Muscle of leg (tissue), 11 donors: ENCODE results near the gene CIRBP. TPM values are rescaled to one million over a fixed set of nuclear protein-coding genes. Genes with fewer than 3 reads are reported as not detected.

Experiments
- DNase-seq: peaks from one replicate; pipeline ENCODE4 v3.0.0; 2013
- H3K27ac ChIP-seq: one replicate; pipeline ENCODE4 v1.5.1; 2013; ENCODE audit warnings: mild to moderate bottlenecking, low read length, control low read depth
- H3K27me3 ChIP-seq: one replicate; pipeline ENCODE4 v1.6.1; 2013; ENCODE audit warnings: low read length; ENCODE audit not compliant: control insufficient read depth, insufficient read depth
- H3K36me3 ChIP-seq: one replicate; pipeline ENCODE4 v1.6.1; 2013; ENCODE audit warnings: low read length; ENCODE audit not compliant: control insufficient read depth, insufficient read depth
- H3K4me1 ChIP-seq: one replicate; pipeline ENCODE4 v1.6.1; 2013; ENCODE audit warnings: low read length; ENCODE audit not compliant: control insufficient read depth, insufficient read depth
- H3K4me3 ChIP-seq: one replicate; pipeline ENCODE4 v1.5.1; 2013; ENCODE audit warnings: low read length, control low read depth
- H3K9me3 ChIP-seq: replicated peaks from 2 replicates; pipeline ENCODE4 v1.6.1; 2013; ENCODE audit warnings: low read depth, low read length; ENCODE audit not compliant: control insufficient read depth
- WGBS: methylation state at CpG from one replicate; pipeline ENCODE4 v1.1.5; 2013; ENCODE audit warnings: missing lambda C conversion rate; ENCODE audit not compliant: insufficient coverage; 5-methylcytosine and 5-hydroxymethylcytosine counted together
- polyA plus RNA-seq, 8 donors: library from polyadenylated mRNA; unstranded; fragments of 120-200 nt; gene quantifications; one replicate each; pipeline versions ENCODE4 v1.2.1 to v1.2.3, GENCODE V29; 2013; ENCODE audit warnings: inconsistent platforms in 1 of 8, low replicate concordance in 1 of 8; ENCODE audit not compliant: insufficient read length in 8 of 8, insufficient read depth in 1 of 8
- total RNA-seq: library from RNA; stranded (reverse); fragments of 120-200 nt; gene quantifications from one replicate; pipeline ENCODE4 v1.2.4, GENCODE V29; 2013

Gene CIRBP
- total and polyA plus RNA-seq, 9 donors: 402 to 613 (median 547) TPM

DNA sequence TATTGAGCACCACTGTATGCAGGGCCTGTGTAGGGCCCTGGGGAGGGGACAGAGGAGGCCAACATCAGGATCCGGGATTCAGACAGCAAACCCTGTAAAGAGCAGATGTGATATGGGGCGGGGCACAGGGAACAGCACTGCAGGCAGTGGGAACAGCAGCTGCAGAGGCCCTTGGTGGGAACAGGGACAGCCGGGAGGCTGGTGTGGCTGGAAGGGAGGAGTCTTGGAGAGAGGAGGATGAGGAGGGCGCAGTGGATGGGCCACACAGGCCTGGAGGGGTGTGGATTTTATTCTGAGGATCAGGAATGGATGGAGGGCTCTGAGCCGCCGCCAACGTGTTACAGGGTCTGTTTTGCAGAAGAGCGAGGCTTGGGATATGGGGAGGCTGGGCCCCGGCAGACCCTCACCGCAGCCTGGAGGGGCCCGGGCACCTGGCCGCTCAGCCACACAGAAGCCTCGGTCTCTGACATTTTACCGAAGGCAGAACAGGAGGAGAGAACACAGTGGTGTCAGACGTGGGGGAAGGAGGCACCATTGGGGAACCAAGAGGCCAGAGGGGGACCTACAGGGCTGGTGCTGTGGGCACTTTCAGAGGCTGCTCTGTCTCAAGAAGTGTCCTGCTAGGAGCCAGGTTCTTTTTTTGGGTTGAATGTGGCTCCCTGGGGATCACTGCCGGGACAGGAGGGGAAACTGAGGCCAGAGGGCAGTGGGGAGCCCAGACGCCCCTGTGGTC lies 23.5 kb downstream of the CIRBP start:
- Histone ChIP-seq H3K4me3 (no peak overlapping the region), H3K36me3 (no peaks in the 10 kb centered on the region), H3K4me1 (peaks cover 22% of the 10 kb centered on the region), H3K9me3 (no peaks in the 10 kb centered on the region), H3K27ac (no peak overlapping the region), H3K27me3 (peaks cover 36% of the 10 kb centered on the region)
- DNase-seq: no peak
- 68% methylated on average over 17 of the region's 17 CpGs for WGBS

DNA sequence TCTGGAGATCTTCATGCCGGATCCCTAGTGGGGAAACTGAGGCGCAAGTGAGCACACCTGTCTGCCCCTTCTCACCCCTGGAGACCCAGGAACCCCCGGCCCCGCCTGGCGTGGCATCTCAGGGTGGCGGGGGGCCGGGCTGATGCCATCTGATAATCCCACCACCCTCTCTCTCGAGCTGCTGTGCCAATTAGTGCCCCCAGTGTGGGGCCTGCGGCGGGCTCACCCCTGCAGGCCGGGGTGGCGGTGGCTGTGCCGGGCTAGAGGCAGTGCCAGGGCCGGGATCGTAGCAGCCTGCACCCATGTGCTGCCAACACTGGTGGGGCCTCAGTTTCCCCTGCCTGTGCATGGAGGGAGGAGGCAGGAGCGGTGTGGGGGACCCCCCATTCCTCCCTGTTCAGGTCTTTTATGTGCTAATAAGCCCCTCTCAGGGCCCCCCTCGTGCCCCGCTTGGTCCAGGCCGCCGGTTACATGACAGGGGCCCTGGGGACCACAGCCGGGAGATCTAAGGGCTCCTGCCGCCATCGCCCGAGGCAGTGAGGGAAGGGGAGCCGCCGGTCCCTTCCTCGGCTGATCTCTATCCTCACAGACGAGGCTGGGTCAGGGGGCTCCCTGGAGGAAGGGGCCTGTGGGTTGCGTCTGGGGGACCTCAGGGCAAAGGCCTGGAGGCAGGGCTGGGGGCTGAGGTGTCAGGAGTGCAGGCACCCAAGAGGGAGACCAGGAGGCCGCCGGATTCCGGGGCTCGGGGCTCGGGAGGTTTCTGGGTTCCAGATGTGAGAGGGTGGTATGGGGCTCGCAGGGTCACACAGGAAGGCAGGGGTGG lies 24.9 kb downstream of the CIRBP start:
- Histone ChIP-seq H3K27me3 (peaks cover 29% of the 10 kb centered on the region), H3K36me3 (no peaks in the 10 kb centered on the region), H3K4me3 (no peak overlapping the region), H3K27ac (no peak overlapping the region), H3K9me3 (no peaks in the 10 kb centered on the region), H3K4me1 (peaks cover 18% of the 10 kb centered on the region)
- 63% methylated on average over 26 of the region's 35 CpGs for WGBS
- DNase-seq: no peak

DNA sequence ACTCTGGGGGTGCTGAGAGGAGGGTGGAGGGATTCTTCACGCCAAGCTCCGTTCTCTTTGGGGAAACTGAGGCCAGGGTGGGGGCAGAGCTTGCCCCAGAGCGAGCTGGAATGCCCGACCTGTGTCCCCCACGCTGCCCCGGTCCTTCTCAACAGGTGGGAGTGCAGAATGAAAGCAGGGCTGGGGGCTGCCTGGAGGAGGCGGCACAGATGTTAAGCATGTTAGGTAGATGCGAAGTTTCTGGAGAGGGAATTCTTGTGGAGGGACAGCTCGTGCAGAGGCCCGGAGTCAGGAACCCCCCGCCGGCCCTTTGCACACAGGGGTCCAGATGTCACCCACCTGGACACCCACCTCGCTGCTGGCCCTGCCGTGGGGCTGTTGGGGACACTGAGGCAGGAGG lies 25.6 kb downstream of the CIRBP start:
- H3K27me3 ChIP-seq: peaks cover 24% of the 10 kb centered on the region
- 76% methylated on average over 7 of the region's 14 CpGs for WGBS

DNA sequence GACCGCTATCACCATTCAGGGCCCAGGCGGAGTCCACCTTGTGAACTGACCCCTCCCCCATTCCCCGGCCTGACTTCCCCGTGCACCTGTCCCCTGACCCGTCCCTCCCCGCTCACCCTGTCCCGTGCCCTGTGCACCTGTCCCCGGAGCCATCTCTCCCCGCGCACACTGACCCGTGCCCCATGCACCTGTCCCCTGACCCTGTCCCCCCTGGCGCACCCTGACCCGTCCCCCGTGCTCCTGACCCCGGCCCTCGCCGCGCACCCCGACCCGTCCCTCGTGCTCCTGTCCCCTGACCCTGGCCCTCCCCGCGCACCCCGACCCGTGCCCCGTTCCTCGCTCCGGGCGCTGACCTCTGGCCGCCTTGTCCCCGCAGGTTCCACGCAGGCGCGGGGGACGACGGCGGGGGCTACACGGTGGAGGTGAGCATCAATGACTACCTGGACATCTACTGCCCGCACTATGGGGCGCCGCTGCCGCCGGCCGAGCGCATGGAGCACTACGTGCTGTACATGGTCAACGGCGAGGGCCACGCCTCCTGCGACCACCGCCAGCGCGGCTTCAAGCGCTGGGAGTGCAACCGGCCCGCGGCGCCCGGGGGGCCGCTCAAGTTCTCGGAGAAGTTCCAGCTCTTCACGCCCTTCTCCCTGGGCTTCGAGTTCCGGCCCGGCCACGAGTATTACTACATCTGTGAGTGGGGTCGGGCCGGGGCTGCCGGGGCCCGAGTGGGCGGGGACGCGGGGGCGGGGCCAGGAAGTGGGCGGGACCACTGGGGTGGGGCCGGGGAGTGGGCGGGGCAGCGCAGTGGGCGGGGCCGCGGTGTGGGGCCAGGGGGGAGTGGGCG lies 26.3 kb downstream of the CIRBP start:
- WGBS: 17% methylated on average over 64 of the region's 82 CpGs
- H3K4me1 ChIP-seq: peaks cover 18% of the 10 kb centered on the region
- H3K27ac ChIP-seq: no peak overlapping the region
- no peaks in the 10 kb centered on the region for H3K36me3 ChIP-seq
- H3K9me3 ChIP-seq: no peaks in the 10 kb centered on the region
- peak; percentile 52 for DNase-seq
- peaks cover 24% of the 10 kb centered on the region for H3K27me3 ChIP-seq
- H3K4me3 ChIP-seq: no peak overlapping the region

More for the DNA sequence above, 25.6 kb downstream of the CIRBP start:
- Histone ChIP-seq H3K9me3 (no peaks in the 10 kb centered on the region), H3K36me3 (no peaks in the 10 kb centered on the region), H3K4me3 (no peak overlapping the region), H3K27ac (no peak overlapping the region), H3K4me1 (peaks cover 18% of the 10 kb centered on the region)
- no peak for DNase-seq

DNA sequence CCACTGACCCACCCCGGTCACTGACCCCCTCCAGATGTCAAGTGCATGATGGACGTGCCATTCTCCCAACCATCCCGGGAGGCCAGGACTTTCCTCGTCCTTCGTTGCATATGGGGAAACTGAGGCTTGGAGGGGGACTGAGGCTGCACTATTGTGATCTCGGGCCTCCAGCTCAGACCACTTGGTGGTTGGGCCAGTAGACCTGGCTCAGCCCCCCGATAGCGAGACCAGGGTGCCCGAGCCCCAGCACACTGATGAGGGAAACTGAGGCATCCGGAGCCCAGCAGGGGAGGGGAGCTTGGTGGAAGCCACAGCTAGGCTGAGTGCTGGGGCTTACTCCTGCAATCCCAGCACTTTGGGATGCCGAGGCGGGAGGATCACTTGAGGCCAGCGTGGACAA lies 26.9 kb downstream of the CIRBP start:
- no peak overlapping the region for H3K4me3 ChIP-seq
- H3K4me1 ChIP-seq: peaks cover 18% of the 10 kb centered on the region
- H3K27ac ChIP-seq: no peak overlapping the region
- DNase-seq: no peak
- H3K9me3 ChIP-seq: no peaks in the 10 kb centered on the region
- peaks cover 22% of the 10 kb centered on the region for H3K27me3 ChIP-seq
- WGBS: 72% methylated on average over 5 of the region's 13 CpGs
- H3K36me3 ChIP-seq: no peaks in the 10 kb centered on the region

DNA sequence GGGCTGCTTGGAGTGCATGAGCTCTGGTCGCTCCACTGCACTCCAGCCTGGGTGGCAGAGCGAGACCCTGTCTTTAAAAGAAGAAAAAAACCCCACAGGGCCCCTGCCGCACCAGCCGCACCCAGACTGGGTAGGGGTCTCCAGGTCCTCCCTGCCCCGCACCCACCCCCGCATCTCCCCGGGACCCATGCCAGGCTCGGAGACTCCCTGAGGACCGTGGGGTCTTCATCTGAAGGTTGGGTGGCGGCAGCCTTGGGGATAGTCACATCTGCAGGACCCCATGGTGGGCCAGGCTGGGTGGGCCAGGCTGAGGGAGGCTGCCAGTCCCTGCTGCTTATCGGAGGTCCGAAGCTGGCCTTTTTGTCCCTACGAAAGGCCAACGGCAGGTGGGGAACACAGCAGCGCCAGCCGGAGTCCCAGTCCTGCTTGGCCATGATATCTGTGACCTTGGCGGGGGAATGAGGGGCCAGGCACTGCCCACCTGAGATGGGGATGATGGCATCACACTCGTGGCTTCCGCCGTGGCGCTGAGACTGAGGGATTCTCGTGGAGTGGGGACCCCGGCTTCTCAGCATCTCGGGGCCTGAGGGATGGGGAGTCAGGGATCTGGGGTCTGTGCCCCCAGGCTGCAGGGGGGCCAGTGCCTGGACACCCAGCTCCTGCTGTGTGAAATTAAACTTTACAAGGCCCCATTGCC lies 27.6 kb downstream of the CIRBP start:
- no peak for DNase-seq
- WGBS: 86% methylated on average over 20 of the region's 24 CpGs
- no peak overlapping the region for H3K27ac ChIP-seq
- H3K4me1 ChIP-seq: peaks cover 16% of the 10 kb centered on the region
- H3K27me3 ChIP-seq: peaks cover 21% of the 10 kb centered on the region
- no peak overlapping the region for H3K4me3 ChIP-seq
- H3K36me3 ChIP-seq: no peaks in the 10 kb centered on the region
- H3K9me3 ChIP-seq: no peaks in the 10 kb centered on the region

DNA sequence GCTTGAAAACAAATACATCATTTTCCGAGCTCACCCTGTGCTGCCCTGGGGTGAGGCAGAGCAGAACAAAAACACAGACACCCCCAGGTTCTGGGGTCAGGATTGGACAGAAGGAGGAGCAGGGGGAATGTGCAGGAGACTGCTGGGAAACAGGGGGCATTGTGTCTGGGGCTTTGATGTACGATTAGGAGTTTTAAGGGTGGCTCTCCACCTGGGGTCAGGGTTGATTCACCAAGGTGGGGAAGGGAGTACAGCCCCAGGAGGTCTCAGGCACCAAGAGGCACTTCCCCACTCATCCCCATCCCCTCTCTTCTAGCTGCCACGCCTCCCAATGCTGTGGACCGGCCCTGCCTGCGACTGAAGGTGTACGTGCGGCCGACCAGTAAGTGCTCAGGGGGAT lies 29.1 kb downstream of the CIRBP start:
- H3K36me3 ChIP-seq: no peaks in the 10 kb centered on the region
- peaks cover 21% of the 10 kb centered on the region for H3K27me3 ChIP-seq
- no peaks in the 10 kb centered on the region for H3K9me3 ChIP-seq
- WGBS: 85% methylated on average over 5 of the region's 8 CpGs
- DNase-seq: no peak
- no peak overlapping the region for H3K27ac ChIP-seq
- no peak overlapping the region for H3K4me3 ChIP-seq
- peaks cover 9% of the 10 kb centered on the region for H3K4me1 ChIP-seq

DNA sequence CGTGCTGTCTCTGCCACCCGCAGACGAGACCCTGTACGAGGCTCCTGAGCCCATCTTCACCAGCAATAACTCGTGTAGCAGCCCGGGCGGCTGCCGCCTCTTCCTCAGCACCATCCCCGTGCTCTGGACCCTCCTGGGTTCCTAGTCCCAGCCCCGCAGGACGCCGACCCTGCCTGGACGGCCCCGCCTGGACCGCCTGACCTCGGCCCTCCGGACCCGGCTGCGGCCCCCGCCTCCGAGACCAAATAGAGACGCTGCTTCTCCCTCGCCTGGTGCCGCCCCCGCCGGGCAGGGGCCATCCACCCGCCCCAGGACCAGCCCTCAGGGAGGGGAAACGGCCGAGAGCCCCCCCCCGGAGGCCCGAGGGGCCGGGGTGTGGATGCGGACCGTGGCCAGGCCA lies 30.7 kb downstream of the CIRBP start:
- 83% methylated on average over 28 of the region's 34 CpGs for WGBS
- Histone ChIP-seq H3K36me3 (no peaks in the 10 kb centered on the region), H3K4me1 (peaks cover 8% of the 10 kb centered on the region), H3K9me3 (no peaks in the 10 kb centered on the region), H3K27me3 (peaks cover 13% of the 10 kb centered on the region), H3K27ac (no peak overlapping the region), H3K4me3 (no peak overlapping the region)
- DNase-seq: no peak

DNA sequence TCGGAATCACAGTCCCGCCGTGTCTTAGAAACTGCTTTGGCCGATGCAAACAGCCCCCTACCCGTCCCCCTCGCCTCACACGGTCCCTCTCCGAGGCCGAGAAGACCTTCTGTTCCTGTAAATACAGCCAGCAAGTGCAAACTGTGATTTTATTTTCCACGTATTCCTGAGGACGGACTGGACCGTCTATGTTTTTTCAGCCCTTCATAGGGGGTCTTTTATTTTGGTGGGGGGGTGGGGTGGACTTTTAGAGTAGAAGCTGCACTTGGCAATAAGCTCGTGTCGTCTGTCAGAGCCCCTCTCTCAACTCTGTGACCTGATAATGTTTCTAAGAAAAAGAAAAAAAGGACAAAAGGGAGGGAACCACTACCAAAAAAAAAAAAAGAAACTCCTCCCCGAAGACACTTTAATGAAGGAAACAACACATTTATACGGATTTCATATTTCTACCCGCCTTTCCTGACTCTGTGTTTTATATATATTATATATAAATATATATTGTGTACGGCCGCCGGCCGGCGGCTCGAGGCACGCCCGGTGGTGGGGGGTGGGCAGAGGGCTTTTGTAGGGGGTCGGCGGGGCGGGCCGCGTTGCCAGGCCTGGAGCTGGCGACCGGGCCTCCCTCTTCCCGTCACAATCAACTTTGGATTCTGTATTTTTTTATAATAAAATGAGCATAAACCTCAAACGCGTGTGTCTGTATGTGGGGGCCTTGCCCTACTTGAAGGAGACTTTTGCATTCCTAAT lies 31.8 kb downstream of the CIRBP start:
- H3K27ac ChIP-seq: no peak overlapping the region
- no peak overlapping the region for H3K4me3 ChIP-seq
- H3K36me3 ChIP-seq: no peaks in the 10 kb centered on the region
- peaks cover 11% of the 10 kb centered on the region for H3K27me3 ChIP-seq
- DNase-seq: no peak
- no peaks in the 10 kb centered on the region for H3K4me1 ChIP-seq
- WGBS: 85% methylated on average over 11 of the region's 35 CpGs
- no peaks in the 10 kb centered on the region for H3K9me3 ChIP-seq
